Panc1 (cell line): Measurements from ENCODE around the gene CREB3L1. TPM values are rescaled to one million over a fixed set of nuclear protein-coding genes. Genes with fewer than 3 reads are reported as not detected.
A peak's percentile ranks its signal among the peaks of the same experiment; 100 is the strongest.

Experiments used
- ATAC-seq: fragments of 200-7000 bp; cut with Tn5 transposase; 2 replicates; pipeline ENCODE4 v1.9.1; 2020; ENCODE audit warnings: mild to moderate bottlenecking, moderate library complexity
- BruUV-seq: library from RNA; stranded (reverse); fragments of 400-500 nt; replicated peaks from 2 replicates; lab custom pipeline; 2021; lab: Mats Ljungman, UMichigan
- CTCF ChIA-PET: fragments of 300-600 bp; sonication (Branson Sonifier 250); formaldehyde crosslinking; loops from one replicate; lab custom pipeline; 2022; ENCODE audit warnings: antibody characterized with exemption; lab: Charles Lee
- POLR2A ChIA-PET: fragments of 300-600 bp; sonication (Branson Sonifier 250); formaldehyde crosslinking; loops from one replicate; lab custom pipeline; 2022; ENCODE audit warnings: antibody characterized with exemption; lab: Charles Lee
- DNase-seq: peaks from one replicate; pipeline ENCODE4 v3.0.0-alpha.2; 2010; ENCODE audit warnings: low read depth, low spot score
- H3K27ac ChIP-seq: 2 replicates; pipeline ENCODE4 v1.5.1; 2011; ENCODE audit warnings: mild to moderate bottlenecking, low read length, inconsistent platforms
- H3K27me3 ChIP-seq: fragments of 200-500 bp; sonication (Bioruptor generic); 2 replicates; pipeline ENCODE4 v1.6.0; 2014; ENCODE audit warnings: low read length, inconsistent platforms; ENCODE audit not compliant: control insufficient read depth, insufficient read depth
- H3K36me3 ChIP-seq: fragments of 200-500 bp; sonication (Bioruptor generic); 2 replicates; pipeline ENCODE4 v1.5.1; 2014; ENCODE audit warnings: inconsistent platforms, mild to moderate bottlenecking, low read length, moderate library complexity; ENCODE audit not compliant: control insufficient read depth, insufficient read depth
- H3K4me1 ChIP-seq: 2 replicates; pipeline ENCODE4 v1.5.1; 2011; ENCODE audit warnings: inconsistent platforms, mild to moderate bottlenecking, low read length, moderate library complexity; ENCODE audit not compliant: control insufficient read depth, insufficient read depth
- H3K4me3 ChIP-seq, 2 experiments: 2 replicates each; pipeline ENCODE4 v1.5.1; 2011 to 2012; ENCODE audit warnings: low read depth in 2 of 2, low read length in 2 of 2, mild to moderate bottlenecking in 2 of 2, inconsistent platforms in 1 of 2, moderate library complexity in 1 of 2
- H3K9me3 ChIP-seq: fragments of 200-500 bp; sonication (Bioruptor generic); 2 replicates; pipeline ENCODE4 v1.5.1; 2014; ENCODE audit warnings: low read depth, mild to moderate bottlenecking, inconsistent platforms, low read length, moderate library complexity; ENCODE audit not compliant: control insufficient read depth, insufficient read depth
- CTCF ChIP-seq: fragments of 450-650 bp; IDR thresholded peaks from 2 replicates; pipeline ENCODE4 v1.5.1; 2017; ENCODE audit warnings: mild to moderate bottlenecking
- POLR2AphosphoS5 ChIP-seq: IDR thresholded peaks from 2 replicates; pipeline ENCODE4 v1.6.1; 2012; ENCODE audit warnings: mild to moderate bottlenecking, low read depth, low read length, moderate library complexity
- REST ChIP-seq, 2 experiments: IDR thresholded peaks; 2 replicates each; pipeline ENCODE4 v1.6.1; 2011 to 2012; ENCODE audit warnings: low read depth in 2 of 2, control low read depth in 1 of 2, low read length in 1 of 2, mild to moderate bottlenecking in 1 of 2, moderate library complexity in 1 of 2; ENCODE audit not compliant: insufficient read depth in 1 of 2
- SIN3A ChIP-seq: IDR thresholded peaks from 2 replicates; pipeline ENCODE4 v1.6.1; 2012; ENCODE audit warnings: low read depth, mild to moderate bottlenecking, low read length, moderate library complexity, borderline replicate concordance; ENCODE audit not compliant: insufficient read depth
- TCF7L2 ChIP-seq: IDR thresholded peaks from 2 replicates; pipeline ENCODE4 v1.6.1; 2011; ENCODE audit warnings: mild to moderate bottlenecking, low read depth, low read length, inconsistent platforms
- in situ Hi-C: cut with HindIII; loops from 2 replicates; pipeline ENCODE4 v1.10.0; 2016; ENCODE audit warnings: low sequenced_read_pairs, low pct_unique_long_range_greater_than_20kb
- intact Hi-C: fragments of 100-400 bp; cut with micrococcal nuclease; formaldehyde crosslinking; loops from one replicate; pipeline ENCODE4 v1.10.0; 2022; ENCODE audit not compliant: unreplicated experiment
- total RNA-seq: library from RNA; stranded (reverse); gene quantifications from one replicate; pipeline ENCODE4 v1.2.1, GENCODE V29; 2021; ENCODE audit not compliant: unreplicated experiment

Gene CREB3L1
- total RNA-seq, 1 experiment from 2014 or later: 35.6 TPM

- intact Hi-C loops (no loop called here), in situ Hi-C loops (no loop called here)
- no peaks in the 10 kb centered on the region for H3K27me3 ChIP-seq
- BruUV-seq: no TSS peak
- ChIA-PET POLR2A (no interaction called here), CTCF (no interaction called here)
- peak overlapping the region; percentile 80 to 83 for H3K4me3 ChIP-seq
- ATAC-seq (peak; percentile 16), DNase-seq (no peak)
- peaks cover 25% of the 10 kb centered on the region for H3K4me1 ChIP-seq
- TF ChIP-seq POLR2AphosphoS5 (no peak), SIN3A (peak; percentile 27; the same call in 1 of the 2 replicates)
- H3K36me3 ChIP-seq: no peaks in the 10 kb centered on the region
- no peaks in the 10 kb centered on the region for H3K9me3 ChIP-seq
- H3K27ac ChIP-seq: peak overlapping the region; percentile 82
Measured at GRCh38 chr11:46347637-46348311, 70.3 kb downstream of the CREB3L1 start.

- Histone ChIP-seq H3K4me3 (peak overlapping the region; percentile 80 to 83), H3K36me3 (no peaks in the 10 kb centered on the region), H3K27me3 (no peaks in the 10 kb centered on the region), H3K9me3 (no peaks in the 10 kb centered on the region), H3K27ac (peak overlapping the region; percentile 82), H3K4me1 (peaks cover 27% of the 10 kb centered on the region)
- intact Hi-C loops: no loop called here
- BruUV-seq: no TSS peak
- DNase-seq: no peak
- no peak for TF ChIP-seq CTCF
- no peak for TF ChIP-seq TCF7L2
- TF ChIP-seq POLR2AphosphoS5: no peak
- TF ChIP-seq REST (IDR thresholded peaks at IDR 0.05; ENCODE audit: insufficient read depth in 1 of 2, low read depth in 2 of 2, low read length in 1 of 2): no peak
- TF ChIP-seq SIN3A: no peak
- CTCF ChIA-PET: interaction anchor here (0.5 to 1.0 kb wide), 2 partner anchors 20 to 71 kb away, joined by 3 to 5 read pairs; no protein-coding TSS in a partner anchor
- no peak for ATAC-seq
- in situ Hi-C loops: no loop called here
- POLR2A ChIA-PET: interaction anchor here (0.6 kb wide), 1 partner anchor 142 kb away, joined by 4 read pairs; no protein-coding TSS in a partner anchor
Measured at GRCh38 chr11:46348566-46349401, 71.3 kb downstream of the CREB3L1 start.
